Breast epithelium (tissue), 4 donors: ENCODE data around the gene TIMM22. TPM values are rescaled to one million over a fixed set of nuclear protein-coding genes. Genes with fewer than 3 reads are reported as not detected.

ENCODE experiments used
- DNase-seq, 2 donors: peaks; one replicate each; pipeline ENCODE4 v3.0.0-alpha.2; 2019; ENCODE audit warnings: low spot score in 2 of 2
- H3K27ac ChIP-seq, 2 donors: fragments of 200-600 bp; sonication (generic) in 1 of 2; one replicate each; pipeline ENCODE4 v1.5.1; 2016 to 2019; ENCODE audit warnings: mild to moderate bottlenecking in 1 of 2
- H3K27me3 ChIP-seq, 2 donors: fragments of 200-600 bp; sonication (generic) in 1 of 2; one replicate each; pipeline versions ENCODE4 v1.5.1 to v1.6.0; 2017 to 2019; ENCODE audit warnings: control low read depth in 1 of 2, mild to moderate bottlenecking in 1 of 2
- H3K36me3 ChIP-seq: fragments of 200-600 bp; one replicate; pipeline ENCODE4 v1.5.1; 2019
- H3K4me1 ChIP-seq, 2 donors: fragments of 200-600 bp; sonication (generic); one replicate each; pipeline ENCODE4 v1.5.1; 2016 to 2019; ENCODE audit warnings: control low read depth in 1 of 2
- H3K4me3 ChIP-seq, 3 donors: fragments of 200-600 bp; sonication (generic); 1 replicate in 2 of 3; 2 replicates in 1 of 3; pipeline ENCODE4 v1.5.1; 2016 to 2019; ENCODE audit warnings: mild to moderate bottlenecking in 3 of 3, moderate library complexity in 2 of 3
- H3K9me3 ChIP-seq, 2 donors: fragments of 200-600 bp; sonication (generic) in 1 of 2; one replicate each; pipeline ENCODE4 v1.5.1; 2016 to 2019; ENCODE audit warnings: control low read depth in 1 of 2
- POLR2A ChIP-seq: fragments of 450-650 bp; IDR thresholded peaks from one replicate; pipeline ENCODE4 v1.6.1; 2016; ENCODE audit warnings: antibody characterized with exemption, mild to moderate bottlenecking, moderate library complexity
- POLR2AphosphoS5 ChIP-seq, 3 donors: sonication (generic); formaldehyde crosslinking; IDR thresholded peaks; one replicate each; pipeline ENCODE4 v1.6.1; 2017; ENCODE audit warnings: antibody characterized with exemption in 3 of 3
- intact Hi-C: fragments of 100-400 bp; cut with DNase I; formaldehyde crosslinking; loops from one replicate; pipeline ENCODE4 v1.15.1; 2023; ENCODE audit warnings: low total_unique reads
- total RNA-seq, 3 donors: library from RNA; depleted of rRNA; stranded (reverse); fragments of >200 nt; gene quantifications; one replicate each; pipeline ENCODE4 v1.1.0, GENCODE V29; 2016
- TF ChIP-seq, protein P1 (sequence below), 3 donors: fragments of 450-650 bp; IDR thresholded peaks; one replicate each; pipeline ENCODE4 v1.5.1; 2016 to 2017; ENCODE audit warnings: antibody characterized with exemption in 3 of 3, mild to moderate bottlenecking in 3 of 3, moderate library complexity in 3 of 3

TIMM22 gene
- total RNA-seq, 3 donors from 2014 or later, result 10.1 to 12.0 (median 10.8) TPM

DNA sequence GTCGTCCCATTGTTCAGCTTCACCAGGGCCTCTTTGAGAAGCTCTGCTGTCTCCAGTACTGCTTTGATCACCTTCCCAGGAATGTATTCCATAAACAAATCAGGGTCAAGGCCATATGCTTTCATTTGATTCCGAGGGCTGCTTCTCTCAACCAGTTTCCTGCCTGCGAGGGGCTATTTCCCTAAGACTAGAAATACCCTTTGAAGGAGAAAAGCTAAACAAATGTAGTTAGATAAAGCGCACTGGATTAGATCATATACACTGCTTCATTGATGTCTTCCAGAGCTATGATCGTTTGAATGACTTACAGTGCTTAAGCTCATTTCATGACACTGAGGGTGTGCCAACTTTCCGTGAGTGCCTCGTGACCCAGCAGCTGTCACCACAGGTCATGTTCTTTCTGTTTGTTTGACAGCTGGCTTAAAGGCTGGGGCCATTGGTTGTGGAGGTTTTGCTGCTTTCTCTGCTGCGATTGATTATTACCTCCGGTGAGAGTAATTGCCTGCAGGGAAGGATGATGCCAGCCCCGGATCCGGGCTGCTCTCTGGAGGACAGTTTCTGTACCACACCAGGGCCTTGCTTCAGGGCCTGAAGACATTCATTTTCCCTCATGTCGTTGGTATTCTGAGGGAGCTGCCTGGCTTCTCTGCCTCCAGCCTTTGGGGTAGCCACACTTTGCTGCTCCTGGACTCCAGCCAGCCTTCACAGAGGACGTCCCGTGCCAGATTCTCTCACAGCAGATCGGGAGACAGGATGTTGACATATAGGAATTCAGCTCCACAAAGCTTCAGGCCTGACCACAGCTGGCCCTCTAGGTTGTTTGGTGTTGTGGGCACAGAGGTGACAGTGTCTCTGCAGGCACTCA lies 3.9 kb downstream of the TIMM22 start:
- H3K9me3 ChIP-seq, result no peaks in the 10 kb centered on the region
- DNase-seq, result peak in 1 of 2 donors; percentile 47
- H3K27me3 ChIP-seq, result no peaks in the 10 kb centered on the region
- TF ChIP-seq POLR2A (no peak), POLR2AphosphoS5 (IDR thresholded peaks at IDR 0.05) (no peak)
- TF ChIP-seq, protein P1, sequence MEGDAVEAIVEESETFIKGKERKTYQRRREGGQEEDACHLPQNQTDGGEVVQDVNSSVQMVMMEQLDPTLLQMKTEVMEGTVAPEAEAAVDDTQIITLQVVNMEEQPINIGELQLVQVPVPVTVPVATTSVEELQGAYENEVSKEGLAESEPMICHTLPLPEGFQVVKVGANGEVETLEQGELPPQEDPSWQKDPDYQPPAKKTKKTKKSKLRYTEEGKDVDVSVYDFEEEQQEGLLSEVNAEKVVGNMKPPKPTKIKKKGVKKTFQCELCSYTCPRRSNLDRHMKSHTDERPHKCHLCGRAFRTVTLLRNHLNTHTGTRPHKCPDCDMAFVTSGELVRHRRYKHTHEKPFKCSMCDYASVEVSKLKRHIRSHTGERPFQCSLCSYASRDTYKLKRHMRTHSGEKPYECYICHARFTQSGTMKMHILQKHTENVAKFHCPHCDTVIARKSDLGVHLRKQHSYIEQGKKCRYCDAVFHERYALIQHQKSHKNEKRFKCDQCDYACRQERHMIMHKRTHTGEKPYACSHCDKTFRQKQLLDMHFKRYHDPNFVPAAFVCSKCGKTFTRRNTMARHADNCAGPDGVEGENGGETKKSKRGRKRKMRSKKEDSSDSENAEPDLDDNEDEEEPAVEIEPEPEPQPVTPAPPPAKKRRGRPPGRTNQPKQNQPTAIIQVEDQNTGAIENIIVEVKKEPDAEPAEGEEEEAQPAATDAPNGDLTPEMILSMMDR (IDR thresholded peaks at IDR 0.05), result no peak
- no peak overlapping the region for H3K4me3 ChIP-seq
- H3K36me3 ChIP-seq, result no peaks in the 10 kb centered on the region
- intact Hi-C loops, result no loop called here
- peaks cover 4 to 27% of the 10 kb centered on the region in 2 donors for H3K4me1 ChIP-seq
- peak overlapping the region; percentile 46 to 77 for H3K27ac ChIP-seq

DNA sequence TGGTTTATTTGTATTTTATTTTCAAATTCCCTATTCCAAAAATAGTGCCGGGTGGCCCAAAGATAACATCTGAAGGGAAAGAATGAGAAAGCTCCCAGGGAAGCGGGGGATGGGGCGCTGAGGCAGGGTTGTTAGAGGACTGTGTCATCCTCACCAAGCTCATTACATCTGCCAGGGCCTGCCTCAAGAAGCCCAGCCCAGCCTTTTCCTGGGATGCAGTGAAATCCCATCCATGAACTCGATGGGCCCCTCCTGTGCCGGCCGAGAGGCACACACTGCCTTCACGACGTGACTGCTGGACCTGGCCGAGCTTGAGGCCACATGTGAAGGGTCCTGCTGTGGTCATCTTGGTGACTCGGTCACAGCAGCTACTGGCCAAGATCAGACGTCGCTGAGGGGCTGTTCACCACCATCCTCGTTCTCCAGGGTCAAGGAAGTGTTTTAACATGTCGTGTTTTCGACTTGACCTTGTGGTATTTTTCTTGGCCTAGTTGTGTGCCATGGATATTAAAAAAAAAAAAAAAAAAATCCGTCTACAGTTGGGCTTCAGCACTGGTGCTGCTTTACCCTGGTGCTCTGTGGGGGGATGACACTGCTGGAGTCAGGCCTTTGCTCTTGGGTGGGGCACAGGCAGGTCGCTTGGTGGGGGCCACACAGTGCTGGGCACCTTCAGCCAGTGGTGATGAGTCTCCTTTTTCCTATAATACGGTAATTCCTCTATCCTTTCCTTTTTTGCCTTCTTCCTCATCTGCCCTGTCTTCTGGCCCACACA lies 4.9 kb downstream of the TIMM22 start:
- H3K27ac ChIP-seq, result peak overlapping the region; percentile 46 to 77
- H3K4me1 ChIP-seq, result peaks cover 10 to 33% of the 10 kb centered on the region in 2 donors
- TF ChIP-seq, protein P1 (IDR thresholded peaks at IDR 0.05), result no peak
- TF ChIP-seq POLR2A (no peak), POLR2AphosphoS5 (IDR thresholded peaks at IDR 0.05) (no peak)
- no peak overlapping the region for H3K4me3 ChIP-seq
- no peaks in the 10 kb centered on the region for H3K36me3 ChIP-seq
- H3K27me3 ChIP-seq, result no peaks in the 10 kb centered on the region
- no peaks in the 10 kb centered on the region for H3K9me3 ChIP-seq
- DNase-seq, result no peak
- intact Hi-C loops, result no loop called here

DNA sequence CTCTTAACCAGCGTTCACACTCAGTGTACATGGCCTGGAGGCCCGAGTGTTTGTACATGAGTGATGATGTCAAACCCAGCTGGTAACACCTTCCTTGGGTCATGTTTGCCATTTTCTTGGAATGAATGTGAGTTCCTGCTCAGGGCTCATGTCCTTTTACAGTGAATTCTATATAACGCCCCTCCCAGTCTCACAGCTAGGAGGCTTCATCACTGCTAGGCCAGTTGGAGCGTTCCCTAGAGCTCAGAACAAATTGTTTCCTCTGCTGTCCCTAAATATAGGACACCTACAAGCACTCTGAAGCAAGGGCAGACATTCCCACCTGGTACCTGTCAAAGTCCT lies 5.5 kb downstream of the TIMM22 start:
- peaks cover 14 to 33% of the 10 kb centered on the region in 2 donors for H3K4me1 ChIP-seq
- intact Hi-C loops, result no loop called here
- H3K36me3 ChIP-seq, result no peaks in the 10 kb centered on the region

DNA sequence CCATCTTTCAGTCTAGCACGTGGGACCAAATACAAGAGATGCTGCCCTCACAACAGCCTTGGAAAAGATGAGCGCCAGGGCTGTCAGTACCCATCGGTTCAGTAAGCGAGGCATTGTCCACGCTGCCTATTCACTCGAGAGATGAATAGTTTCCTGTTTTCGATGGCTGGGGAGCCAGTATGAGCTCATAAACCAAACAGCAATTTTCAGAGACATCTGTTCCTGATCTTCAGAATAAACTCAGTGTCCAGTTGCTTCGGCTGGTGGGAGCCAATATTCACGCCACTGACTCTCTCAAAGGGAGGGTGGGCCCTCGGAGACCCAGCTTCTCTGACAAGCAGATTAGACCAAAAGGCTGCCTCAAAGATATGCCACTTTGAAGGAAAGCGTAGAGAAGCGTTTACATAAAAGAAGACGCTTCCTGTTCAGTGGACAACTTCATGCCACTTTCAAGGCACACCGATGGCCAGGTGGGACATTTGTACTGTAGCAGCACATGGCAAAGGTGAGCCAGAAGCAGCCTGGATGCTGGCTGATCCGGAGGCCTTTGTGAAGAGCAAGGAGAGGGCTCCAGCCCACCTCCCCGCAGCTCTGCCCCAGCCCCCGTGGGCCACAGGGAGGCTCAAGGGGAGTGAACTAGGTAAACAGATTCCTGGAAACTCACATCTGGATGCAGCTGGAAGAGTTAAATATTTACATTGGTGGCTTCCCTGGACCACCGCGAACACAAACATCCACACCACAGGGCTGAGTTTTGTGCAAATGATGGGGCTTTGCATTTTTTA lies 6.0 kb downstream of the TIMM22 start:
- TF ChIP-seq POLR2A (no peak), POLR2AphosphoS5 (IDR thresholded peaks at IDR 0.05) (no peak)
- TF ChIP-seq, protein P1 (IDR thresholded peaks at IDR 0.05), result no peak
- H3K27me3 ChIP-seq, result no peaks in the 10 kb centered on the region
- peak overlapping the region; percentile 46 to 77 for H3K27ac ChIP-seq
- no peak overlapping the region for H3K4me3 ChIP-seq
- intact Hi-C loops, result no loop called here
- no peaks in the 10 kb centered on the region for H3K9me3 ChIP-seq
- no peak for DNase-seq
- peaks cover 13 to 28% of the 10 kb centered on the region in 2 donors for H3K4me1 ChIP-seq
- H3K36me3 ChIP-seq, result no peaks in the 10 kb centered on the region

More for the DNA sequence above, 5.5 kb downstream of the TIMM22 start:
- Histone ChIP-seq H3K27ac (peak overlapping the region; percentile 46 to 77), H3K27me3 (no peaks in the 10 kb centered on the region), H3K4me3 (no peak overlapping the region), H3K9me3 (no peaks in the 10 kb centered on the region)
- no peak for DNase-seq
- TF ChIP-seq POLR2AphosphoS5 (IDR thresholded peaks at IDR 0.05) (no peak), POLR2A (no peak)
- TF ChIP-seq, protein P1 (IDR thresholded peaks at IDR 0.05), result no peak
